Chondrocyte (in vitro differentiated cells): Measurements from ENCODE around the gene ZKSCAN5. TPM values are rescaled to one million over a fixed set of nuclear protein-coding genes. Genes with fewer than 3 reads are reported as not detected.
"Not testable (repeated sequence)": the region's sequence is repeated elsewhere in the genome, so short reads cannot be mapped to it uniquely, and the experiment has no call there.

ENCODE experiments used
- DNase-seq: peaks from one replicate; pipeline ENCODE4 v3.0.0; 2021; ENCODE audit warnings: mixed read lengths, low spot score
- H3K27ac Mint-ChIP-seq: one replicate; pipeline ENCODE4 v1.8.0; 2021; ENCODE audit warnings: mild to moderate bottlenecking, moderate library complexity, mixed read lengths; ENCODE audit not compliant: unreplicated experiment
- H3K27me3 Mint-ChIP-seq: 2 replicates; pipeline ENCODE4 v1.8.0; 2021; ENCODE audit warnings: low read depth, mixed read lengths
- H3K36me3 Mint-ChIP-seq: 2 replicates; pipeline ENCODE4 v1.8.0; 2021; ENCODE audit warnings: low read depth, mixed read lengths
- H3K4me1 Mint-ChIP-seq: 2 replicates; pipeline ENCODE4 v1.8.0; 2021; ENCODE audit warnings: low read depth, mild to moderate bottlenecking, mixed read lengths
- H3K4me3 Mint-ChIP-seq: one replicate; pipeline ENCODE4 v1.8.0; 2021; ENCODE audit warnings: mild to moderate bottlenecking, moderate library complexity, mixed read lengths; ENCODE audit not compliant: unreplicated experiment
- H3K9me3 Mint-ChIP-seq: 2 replicates; pipeline ENCODE4 v1.8.0; 2021; ENCODE audit warnings: low read depth, mixed read lengths
- total RNA-seq: library from RNA; stranded (reverse); gene quantifications from 3 replicates; pipeline ENCODE4 v1.2.1, GENCODE V29; 2021
- TF ChIP-seq, protein P1 (sequence below): fragments of 200-600 bp; sonication (generic); IDR thresholded peaks from 2 replicates; pipeline ENCODE4 v1.5.0; 2021; ENCODE audit warnings: antibody characterized with exemption, mild to moderate bottlenecking, moderate library complexity

ZKSCAN5 gene
- total RNA-seq, 1 donor from 2014 or later, result 12.4 TPM

- peak overlapping the region; percentile 74 for H3K27ac Mint-ChIP-seq
- no peaks in the 10 kb centered on the region for H3K27me3 Mint-ChIP-seq
- peaks cover 60% of the 10 kb centered on the region for H3K4me1 Mint-ChIP-seq
- no peak for DNase-seq
- no peaks in the 10 kb centered on the region for H3K9me3 Mint-ChIP-seq
- peaks cover 34% of the 10 kb centered on the region for H3K36me3 Mint-ChIP-seq
- H3K4me3 Mint-ChIP-seq, result no peak overlapping the region
- TF ChIP-seq, protein P1, sequence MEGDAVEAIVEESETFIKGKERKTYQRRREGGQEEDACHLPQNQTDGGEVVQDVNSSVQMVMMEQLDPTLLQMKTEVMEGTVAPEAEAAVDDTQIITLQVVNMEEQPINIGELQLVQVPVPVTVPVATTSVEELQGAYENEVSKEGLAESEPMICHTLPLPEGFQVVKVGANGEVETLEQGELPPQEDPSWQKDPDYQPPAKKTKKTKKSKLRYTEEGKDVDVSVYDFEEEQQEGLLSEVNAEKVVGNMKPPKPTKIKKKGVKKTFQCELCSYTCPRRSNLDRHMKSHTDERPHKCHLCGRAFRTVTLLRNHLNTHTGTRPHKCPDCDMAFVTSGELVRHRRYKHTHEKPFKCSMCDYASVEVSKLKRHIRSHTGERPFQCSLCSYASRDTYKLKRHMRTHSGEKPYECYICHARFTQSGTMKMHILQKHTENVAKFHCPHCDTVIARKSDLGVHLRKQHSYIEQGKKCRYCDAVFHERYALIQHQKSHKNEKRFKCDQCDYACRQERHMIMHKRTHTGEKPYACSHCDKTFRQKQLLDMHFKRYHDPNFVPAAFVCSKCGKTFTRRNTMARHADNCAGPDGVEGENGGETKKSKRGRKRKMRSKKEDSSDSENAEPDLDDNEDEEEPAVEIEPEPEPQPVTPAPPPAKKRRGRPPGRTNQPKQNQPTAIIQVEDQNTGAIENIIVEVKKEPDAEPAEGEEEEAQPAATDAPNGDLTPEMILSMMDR, result no peak
Measured at GRCh38 chr7:99560834-99561736, 56.6 kb downstream of the ZKSCAN5 start.

DNA sequence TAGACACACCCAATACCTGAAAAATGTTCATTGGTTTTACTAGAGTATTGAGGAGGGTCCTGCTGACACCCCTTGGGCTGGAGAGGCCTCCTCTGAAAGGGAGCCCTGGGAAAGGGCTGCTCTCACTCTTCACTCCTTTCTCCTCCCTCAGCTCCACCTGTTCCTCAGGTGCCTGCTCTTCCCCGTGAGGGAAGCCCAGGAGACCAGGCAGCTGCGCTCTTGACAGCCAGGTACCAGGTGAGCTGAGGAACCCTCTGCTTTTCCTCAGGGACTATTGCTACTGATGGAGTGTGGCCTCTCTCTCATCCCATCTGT lies 57.2 kb downstream of the ZKSCAN5 start:
- Mint-ChIP-seq H3K4me3 (no peak overlapping the region), H3K9me3 (no peaks in the 10 kb centered on the region), H3K27me3 (no peaks in the 10 kb centered on the region), H3K4me1 (peaks cover 62% of the 10 kb centered on the region), H3K27ac (peak overlapping the region; percentile 99), H3K36me3 (peaks cover 35% of the 10 kb centered on the region)
- TF ChIP-seq, protein P1, result no peak
- DNase-seq, result no peak

DNA sequence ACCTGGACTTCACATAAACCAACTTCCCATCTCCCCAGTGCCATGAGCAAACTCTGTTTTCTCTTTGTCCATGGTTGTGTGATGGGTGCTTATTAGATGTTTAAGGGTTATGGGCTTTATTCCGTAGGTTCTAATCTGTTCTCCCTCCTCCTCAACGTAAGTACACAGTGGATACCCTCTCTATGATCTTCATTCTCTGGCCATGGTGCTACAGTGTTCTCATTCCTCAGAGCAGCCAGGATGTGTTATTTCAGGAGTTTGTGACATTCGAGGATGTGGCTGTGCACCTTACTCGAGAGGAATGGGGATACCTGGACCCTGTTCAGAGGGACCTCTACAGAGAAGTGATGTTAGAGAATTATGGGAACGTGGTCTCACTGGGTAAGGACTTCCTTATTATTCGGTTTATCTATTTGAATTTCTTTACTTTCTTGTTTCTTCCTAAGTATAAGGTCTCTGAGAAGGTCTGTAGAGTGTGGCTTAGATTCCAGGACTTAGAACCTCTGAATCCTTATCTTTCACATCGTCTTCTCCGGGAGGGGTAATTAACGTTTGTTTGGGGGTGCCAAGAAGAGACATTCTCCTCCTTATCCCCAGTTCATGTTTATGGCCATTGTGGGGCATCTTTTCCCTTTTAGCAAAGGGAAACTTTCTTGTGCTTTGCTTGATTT lies 57.8 kb downstream of the ZKSCAN5 start:
- Mint-ChIP-seq H3K27ac (peak overlapping the region; percentile 99), H3K27me3 (no peaks in the 10 kb centered on the region), H3K4me3 (peak overlapping the region; percentile 52), H3K9me3 (no peaks in the 10 kb centered on the region), H3K36me3 (peaks cover 35% of the 10 kb centered on the region), H3K4me1 (peaks cover 58% of the 10 kb centered on the region)
- DNase-seq, result no peak
- TF ChIP-seq, protein P1, result no peak

DNA sequence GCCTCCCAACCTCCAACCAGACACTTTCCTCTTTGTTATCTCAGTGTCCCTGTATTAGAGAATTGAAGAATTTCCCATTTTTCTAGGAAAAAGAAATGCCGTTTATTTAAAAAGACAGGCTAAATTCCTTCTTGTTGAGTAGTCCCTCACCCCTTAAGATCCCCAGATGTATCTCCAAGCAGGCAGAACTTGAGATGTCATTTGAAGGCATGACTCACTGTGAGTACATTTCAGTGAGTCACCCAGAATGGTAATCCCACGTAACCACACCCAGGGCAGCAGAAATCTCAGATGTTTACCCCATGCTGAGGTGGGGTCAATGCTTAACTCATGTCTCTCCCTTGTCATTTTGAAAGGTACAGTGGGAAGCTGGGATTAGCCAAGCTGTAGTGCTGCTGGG lies 58.4 kb downstream of the ZKSCAN5 start:
- no peak for DNase-seq
- Mint-ChIP-seq H3K36me3 (peaks cover 39% of the 10 kb centered on the region), H3K4me1 (peaks cover 53% of the 10 kb centered on the region), H3K9me3 (no peaks in the 10 kb centered on the region), H3K27me3 (no peaks in the 10 kb centered on the region), H3K4me3 (peak overlapping the region; percentile 52), H3K27ac (peak overlapping the region; percentile 99)
- TF ChIP-seq, protein P1, result no peak

DNA sequence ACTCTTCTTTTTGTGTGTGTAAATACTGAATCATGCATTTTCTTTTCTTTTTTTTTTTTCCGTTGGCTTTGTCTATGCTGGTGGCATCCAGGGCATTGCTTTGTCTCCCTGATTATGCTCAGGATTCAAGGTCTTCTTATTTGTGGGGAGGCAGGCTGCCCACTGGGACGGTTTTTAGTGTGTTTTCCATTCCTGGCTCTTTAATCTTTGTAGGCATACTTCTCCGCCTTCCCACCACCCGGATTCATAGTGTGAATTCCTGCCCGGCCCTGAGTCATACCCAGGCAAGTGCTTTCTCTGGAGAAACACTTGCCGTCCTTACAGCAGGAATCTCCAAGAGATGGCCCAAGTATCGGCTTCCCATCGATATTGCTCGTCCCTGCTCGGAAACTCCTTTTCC lies 59.2 kb downstream of the ZKSCAN5 start:
- Mint-ChIP-seq H3K36me3 (peaks cover 39% of the 10 kb centered on the region), H3K9me3 (no peaks in the 10 kb centered on the region), H3K4me1 (peaks cover 50% of the 10 kb centered on the region), H3K27me3 (no peaks in the 10 kb centered on the region), H3K4me3 (peak overlapping the region; percentile 53), H3K27ac (peak overlapping the region; percentile 99)
- TF ChIP-seq, protein P1, result no peak
- no peak for DNase-seq

DNA sequence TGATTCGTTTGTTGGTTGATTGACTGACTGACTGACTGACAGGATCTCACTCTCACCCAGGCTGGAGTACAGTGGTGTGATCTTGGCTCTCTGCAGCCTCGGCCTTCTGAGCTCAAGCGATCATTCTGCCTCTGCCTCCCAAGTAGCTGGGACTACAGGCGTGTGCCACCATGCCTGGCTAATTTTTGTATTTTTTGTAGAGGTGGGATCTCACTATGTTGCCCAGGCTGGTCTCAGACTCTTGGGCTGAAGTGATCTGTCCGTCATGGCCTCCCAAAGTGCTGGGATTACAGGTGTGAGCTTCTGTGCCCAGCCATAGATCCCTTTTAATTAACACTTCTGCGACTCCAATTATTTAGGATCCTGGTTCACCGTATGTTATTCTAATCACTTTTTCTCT lies 64.3 kb downstream of the ZKSCAN5 start:
- Mint-ChIP-seq H3K36me3 (peaks cover 47% of the 10 kb centered on the region), H3K4me1 (peaks cover 14% of the 10 kb centered on the region)
- H3K9me3 Mint-ChIP-seq, H3K4me3 Mint-ChIP-seq, DNase-seq, H3K27ac Mint-ChIP-seq, H3K27me3 Mint-ChIP-seq: not testable (repeated sequence)
